DMS 273 treated with DMSO at 0.1 percent for 48 hours (cell line): ENCODE results near the gene IMMP1L.

Source experiments
- DNase-seq: peaks from one replicate; lab custom pipeline; 2025; lab: John Stamatoyannopoulos, UW

Gene IMMP1L

DNA sequence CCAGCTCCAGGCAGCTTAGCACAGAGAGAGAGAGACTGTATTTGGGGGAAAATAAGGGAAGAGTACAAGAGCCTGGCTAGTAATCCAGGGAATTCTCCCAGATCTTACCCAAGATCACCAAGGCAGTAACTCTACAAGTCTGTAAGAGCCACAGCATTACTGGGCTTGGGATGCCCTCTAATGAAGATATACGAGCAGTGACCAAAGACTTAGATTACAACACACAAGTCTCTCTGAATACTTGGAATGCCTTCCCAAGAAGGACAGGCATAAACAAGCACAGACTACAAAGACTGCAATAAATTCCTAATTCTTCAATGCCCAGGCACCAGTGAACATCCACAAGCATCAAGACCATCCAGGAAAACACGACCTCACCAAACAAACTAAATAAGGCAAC is 122.0 kb downstream of the IMMP1L start:
- no peak for DNase-seq

DNA sequence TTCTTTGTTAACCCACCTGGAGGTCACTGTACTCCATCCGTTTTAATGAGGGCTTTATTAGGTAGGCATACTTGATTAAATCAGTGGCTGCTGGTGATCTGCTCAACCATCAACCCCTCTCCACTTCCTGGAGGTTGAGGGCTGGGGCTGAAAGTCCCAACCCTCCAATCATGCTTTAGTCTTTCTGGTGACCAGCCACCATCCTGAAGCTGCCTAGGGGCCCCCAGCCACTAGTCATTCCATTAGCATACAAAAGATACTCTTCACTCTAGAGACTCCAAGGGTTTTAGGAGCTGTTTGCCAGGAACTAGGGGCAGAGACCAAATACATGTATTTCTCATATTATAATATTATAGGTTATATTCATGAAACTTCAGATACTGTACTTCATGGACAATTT is 126.3 kb downstream of the IMMP1L start:
- DNase-seq, result no peak
